Mesodermal cell (in vitro differentiated cells): ENCODE measurements around the gene MIAT.
"Not testable (repeated sequence)": the region's sequence is repeated elsewhere in the genome, so short reads cannot be mapped to it uniquely, and the experiment has no call there.

Source experiments
- H3K27ac ChIP-seq: 2 replicates; pipeline ENCODE4 v1.7.0; 2013; ENCODE audit warnings: mild to moderate bottlenecking, low read depth, low read length, moderate library complexity; ENCODE audit not compliant: severe bottlenecking
- H3K36me3 ChIP-seq: 2 replicates; pipeline ENCODE4 v1.7.1; 2013; ENCODE audit warnings: mild to moderate bottlenecking, low read length, moderate library complexity; ENCODE audit not compliant: control insufficient read depth, insufficient read depth
- H3K4me1 ChIP-seq: one replicate; pipeline ENCODE4 v1.7.1; 2013; ENCODE audit warnings: mild to moderate bottlenecking, low read length; ENCODE audit not compliant: insufficient read depth, control insufficient read depth, poor library complexity, severe bottlenecking
- H3K4me3 ChIP-seq: 2 replicates; pipeline ENCODE4 v1.7.0; 2013; ENCODE audit warnings: low read length, control low read depth, mild to moderate bottlenecking; ENCODE audit not compliant: insufficient read depth, poor library complexity, severe bottlenecking; ENCODE audit errors: extremely low read depth
- H3K9me3 ChIP-seq: 2 replicates; pipeline ENCODE4 v1.7.1; 2013; ENCODE audit warnings: mild to moderate bottlenecking, low read length, moderate library complexity; ENCODE audit not compliant: control insufficient read depth
- WGBS, 2 experiments: methylation state at CpG; one replicate each; pipeline ENCODE4 v1.1.5; 2013; ENCODE audit warnings: missing lambda C conversion rate in 2 of 2; ENCODE audit not compliant: insufficient coverage in 2 of 2; 5-methylcytosine and 5-hydroxymethylcytosine counted together

Gene MIAT

GRCh38 chr22:26697151-26697550 lies 39.8 kb downstream of the MIAT start:
- Histone ChIP-seq H3K27ac (no peak overlapping the region), H3K4me3 (no peak overlapping the region), H3K4me1 (no peaks in the 10 kb centered on the region), H3K36me3 (peaks cover 12% of the 10 kb centered on the region), H3K9me3 (peaks cover 5% of the 10 kb centered on the region)
- WGBS, 2 experiments = 67% methylated on average over 1 of the region's 2 CpGs; no CpG with 5 or more reads in 1 of the 2 experiments

- Histone ChIP-seq H3K36me3 (peaks cover 12% of the 10 kb centered on the region), H3K27ac (no peak overlapping the region), H3K4me1 (no peaks in the 10 kb centered on the region)
These were observed 43.1 kb downstream of the MIAT start for GRCh38 chr22:26700462-26700861.

GRCh38 chr22:26700886-26701285 lies 43.5 kb downstream of the MIAT start:
- H3K4me1 ChIP-seq = no peaks in the 10 kb centered on the region
- H3K9me3 ChIP-seq = peaks cover 5% of the 10 kb centered on the region
- H3K36me3 ChIP-seq = peaks cover 12% of the 10 kb centered on the region
- H3K27ac ChIP-seq = no peak overlapping the region
- H3K4me3 ChIP-seq = no peak overlapping the region
- WGBS, 2 experiments = no CpG with 5 or more reads among the region's 4 CpGs

More at GRCh38 chr22:26700462-26700861, 43.1 kb downstream of the MIAT start:
- H3K9me3 ChIP-seq = peaks cover 5% of the 10 kb centered on the region
- no peak overlapping the region for H3K4me3 ChIP-seq

- Histone ChIP-seq H3K9me3 (peaks cover 5% of the 10 kb centered on the region), H3K4me3 (no peak overlapping the region), H3K27ac (no peak overlapping the region), H3K4me1 (no peaks in the 10 kb centered on the region), H3K36me3 (peaks cover 12% of the 10 kb centered on the region)
- no CpG with 5 or more reads among the region's 1 CpG for WGBS, 2 experiments
These were observed 43.9 kb downstream of the MIAT start for GRCh38 chr22:26701323-26701722.

GRCh38 chr22:26702906-26703830 lies 45.8 kb downstream of the MIAT start:
- Histone ChIP-seq H3K27ac (no peak overlapping the region), H3K4me3 (no peak overlapping the region), H3K36me3 (peaks cover 11% of the 10 kb centered on the region), H3K4me1 (no peaks in the 10 kb centered on the region), H3K9me3 (peaks cover 5% of the 10 kb centered on the region)
- WGBS, 2 experiments = 100% methylated on average over 3 of the region's 6 CpGs; no CpG with 5 or more reads in 1 of the 2 experiments

- H3K4me1 ChIP-seq, H3K27ac ChIP-seq, H3K9me3 ChIP-seq, H3K4me3 ChIP-seq, H3K36me3 ChIP-seq: not testable (repeated sequence)
- WGBS, 2 experiments = 100% methylated on average over 3 of the region's 4 CpGs; no CpG with 5 or more reads in 1 of the 2 experiments
These were observed 48.0 kb downstream of the MIAT start for GRCh38 chr22:26705379-26705778.

- peaks cover 4% of the 10 kb centered on the region for H3K4me1 ChIP-seq
- H3K4me3 ChIP-seq = no peak overlapping the region
- H3K27ac ChIP-seq = no peak overlapping the region
- no peaks in the 10 kb centered on the region for H3K36me3 ChIP-seq
- H3K9me3 ChIP-seq = no peaks in the 10 kb centered on the region
- no CpG with 5 or more reads among the region's 2 CpGs for WGBS, 2 experiments
These were observed 49.7 kb downstream of the MIAT start for GRCh38 chr22:26707090-26707489.

GRCh38 chr22:26707581-26707980 lies 50.2 kb downstream of the MIAT start:
- no peak overlapping the region for H3K27ac ChIP-seq

GRCh38 chr22:26708256-26709009 lies 51.0 kb downstream of the MIAT start:
- Histone ChIP-seq H3K9me3 (no peaks in the 10 kb centered on the region), H3K36me3 (no peaks in the 10 kb centered on the region), H3K27ac (no peak overlapping the region), H3K4me1 (peaks cover 5% of the 10 kb centered on the region), H3K4me3 (no peak overlapping the region)
- whole genome bisulfite sequencing, 2 experiments = 75 to 81% methylated on average over 7 of the region's 7 CpGs

More at GRCh38 chr22:26707581-26707980, 50.2 kb downstream of the MIAT start:
- WGBS, 2 experiments = 93 to 100% methylated on average over 2 of the region's 2 CpGs
- Histone ChIP-seq H3K9me3 (no peaks in the 10 kb centered on the region), H3K4me1 (peaks cover 4% of the 10 kb centered on the region), H3K4me3 (no peak overlapping the region), H3K36me3 (no peaks in the 10 kb centered on the region)

- 94 to 95% methylated on average over 2 of the region's 3 CpGs for WGBS, 2 experiments
- Histone ChIP-seq H3K4me3 (no peak overlapping the region), H3K27ac (no peak overlapping the region), H3K36me3 (no peaks in the 10 kb centered on the region), H3K4me1 (peaks cover 19% of the 10 kb centered on the region), H3K9me3 (no peaks in the 10 kb centered on the region)
These were observed 52.4 kb downstream of the MIAT start for GRCh38 chr22:26709617-26710390.
